Measurements from ENCODE around the gene HLA-DPA1. TPM values are rescaled to one million over a fixed set of nuclear protein-coding genes. Genes with fewer than 3 reads are reported as not detected.

HLA-DPA1 gene
- total and polyA plus RNA-seq, 4 donors = 12.0 to 49.3 (median 29.2) TPM

GRCh38 chr6:33091957-33092356 is 18.5 kb upstream of the HLA-DPA1 start:
- Histone ChIP-seq H3K36me3 (ENCODE audit: control insufficient read depth in 4 of 4, insufficient read depth in 3 of 4, low read depth in 1 of 4, low read length in 3 of 4) (peaks cover 0 to 6% (median 0%) of the 10 kb centered on the region in 4 donors), H3K27me3 (ENCODE audit: control insufficient read depth in 4 of 4, insufficient read depth in 4 of 4, low read length in 3 of 4) (no peaks in the 10 kb centered on the region), H3K9me3 (ENCODE audit: control insufficient read depth in 4 of 4, low read length in 3 of 4) (no peaks in the 10 kb centered on the region), H3K4me3 (ENCODE audit: low read depth in 1 of 3, low read length in 3 of 3) (no peak overlapping the region), H3K27ac (ENCODE audit: low read depth in 1 of 2, low read length in 2 of 2) (no peak overlapping the region), H3K4me1 (ENCODE audit: control insufficient read depth in 4 of 4, insufficient read depth in 4 of 4, low read length in 3 of 4) (no peaks in the 10 kb centered on the region), H3K9ac (ENCODE audit: low read depth in 1 of 2, low read length in 2 of 2) (no peak overlapping the region)
- WGBS = 44% methylated on average over 9 of the region's 9 CpGs
- TF ChIP-seq NR2F2 (IDR thresholded peaks at IDR 0.05) (no peak), RAD21 (IDR thresholded peaks at IDR 0.05) (peak; percentile 45 to 59), TAF1 (conservative IDR thresholded peaks at IDR 0.05) (no peak)
- TF ChIP-seq, protein P1, sequence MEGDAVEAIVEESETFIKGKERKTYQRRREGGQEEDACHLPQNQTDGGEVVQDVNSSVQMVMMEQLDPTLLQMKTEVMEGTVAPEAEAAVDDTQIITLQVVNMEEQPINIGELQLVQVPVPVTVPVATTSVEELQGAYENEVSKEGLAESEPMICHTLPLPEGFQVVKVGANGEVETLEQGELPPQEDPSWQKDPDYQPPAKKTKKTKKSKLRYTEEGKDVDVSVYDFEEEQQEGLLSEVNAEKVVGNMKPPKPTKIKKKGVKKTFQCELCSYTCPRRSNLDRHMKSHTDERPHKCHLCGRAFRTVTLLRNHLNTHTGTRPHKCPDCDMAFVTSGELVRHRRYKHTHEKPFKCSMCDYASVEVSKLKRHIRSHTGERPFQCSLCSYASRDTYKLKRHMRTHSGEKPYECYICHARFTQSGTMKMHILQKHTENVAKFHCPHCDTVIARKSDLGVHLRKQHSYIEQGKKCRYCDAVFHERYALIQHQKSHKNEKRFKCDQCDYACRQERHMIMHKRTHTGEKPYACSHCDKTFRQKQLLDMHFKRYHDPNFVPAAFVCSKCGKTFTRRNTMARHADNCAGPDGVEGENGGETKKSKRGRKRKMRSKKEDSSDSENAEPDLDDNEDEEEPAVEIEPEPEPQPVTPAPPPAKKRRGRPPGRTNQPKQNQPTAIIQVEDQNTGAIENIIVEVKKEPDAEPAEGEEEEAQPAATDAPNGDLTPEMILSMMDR (IDR thresholded peaks at IDR 0.05; ENCODE audit: low read depth, low read length, missing input control) = peak; percentile 40
- DNase-seq (ENCODE audit: low spot score) = no peak

DNA sequence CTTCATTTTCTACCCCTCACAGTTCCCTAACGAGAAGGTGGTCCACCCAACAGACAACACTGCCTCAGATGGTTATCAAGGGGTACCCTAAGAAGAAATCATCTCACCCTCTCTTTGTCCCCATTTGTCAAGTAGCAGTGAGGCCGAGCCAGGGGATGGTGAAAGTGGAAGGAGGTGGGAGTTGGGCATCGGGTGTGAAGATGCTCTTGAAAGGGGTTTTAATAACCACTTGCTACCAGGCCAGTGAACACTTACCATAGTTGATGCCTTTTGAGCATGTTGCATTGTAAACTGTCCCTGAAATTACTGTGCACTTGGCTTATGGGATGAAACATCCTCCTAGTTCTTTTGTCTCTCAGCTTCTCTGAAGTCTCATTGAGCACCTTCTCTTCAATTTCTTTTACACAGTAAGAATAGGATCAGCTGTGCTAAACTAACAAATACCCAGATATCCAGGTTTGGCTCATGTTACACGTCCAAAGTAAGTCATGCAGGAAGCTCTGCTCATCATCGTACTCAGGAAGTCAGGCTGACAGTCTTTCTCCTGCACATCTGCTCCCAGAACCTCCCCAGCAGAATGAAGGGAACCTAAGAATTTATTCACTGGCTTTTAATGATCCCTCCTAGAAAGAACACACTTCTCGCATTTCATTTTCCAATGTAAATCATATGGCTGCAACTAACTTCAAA is 15.6 kb upstream of the HLA-DPA1 start:
- no peak for TF ChIP-seq HNF4A (conservative IDR thresholded peaks at IDR 0.05)
- TF ChIP-seq, protein P2, sequence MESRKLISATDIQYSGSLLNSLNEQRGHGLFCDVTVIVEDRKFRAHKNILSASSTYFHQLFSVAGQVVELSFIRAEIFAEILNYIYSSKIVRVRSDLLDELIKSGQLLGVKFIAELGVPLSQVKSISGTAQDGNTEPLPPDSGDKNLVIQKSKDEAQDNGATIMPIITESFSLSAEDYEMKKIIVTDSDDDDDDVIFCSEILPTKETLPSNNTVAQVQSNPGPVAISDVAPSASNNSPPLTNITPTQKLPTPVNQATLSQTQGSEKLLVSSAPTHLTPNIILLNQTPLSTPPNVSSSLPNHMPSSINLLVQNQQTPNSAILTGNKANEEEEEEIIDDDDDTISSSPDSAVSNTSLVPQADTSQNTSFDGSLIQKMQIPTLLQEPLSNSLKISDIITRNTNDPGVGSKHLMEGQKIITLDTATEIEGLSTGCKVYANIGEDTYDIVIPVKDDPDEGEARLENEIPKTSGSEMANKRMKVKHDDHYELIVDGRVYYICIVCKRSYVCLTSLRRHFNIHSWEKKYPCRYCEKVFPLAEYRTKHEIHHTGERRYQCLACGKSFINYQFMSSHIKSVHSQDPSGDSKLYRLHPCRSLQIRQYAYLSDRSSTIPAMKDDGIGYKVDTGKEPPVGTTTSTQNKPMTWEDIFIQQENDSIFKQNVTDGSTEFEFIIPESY (IDR thresholded peaks at IDR 0.05) = no peak
- TF ChIP-seq, protein P1 (IDR thresholded peaks at IDR 0.05; ENCODE audit: low read depth, low read length, missing input control) = no peak
- no peak for TF ChIP-seq JUND (IDR thresholded peaks at IDR 0.05)
- TF ChIP-seq NR2F2 (IDR thresholded peaks at IDR 0.05) = no peak
- TF ChIP-seq SP1 (IDR thresholded peaks at IDR 0.05) = no peak
- H3K27ac ChIP-seq (ENCODE audit: low read depth in 1 of 2, low read length in 2 of 2) = no peak overlapping the region
- no peaks in the 10 kb centered on the region for H3K9me3 ChIP-seq (ENCODE audit: control insufficient read depth in 4 of 4, low read length in 3 of 4)
- H3K4me3 ChIP-seq (ENCODE audit: low read depth in 1 of 3, low read length in 3 of 3) = no peak overlapping the region
- WGBS = 66% methylated on average over 6 of the region's 6 CpGs
- H3K36me3 ChIP-seq (ENCODE audit: control insufficient read depth in 4 of 4, insufficient read depth in 3 of 4, low read depth in 1 of 4, low read length in 3 of 4) = peaks cover 0 to 9% (median 0%) of the 10 kb centered on the region in 4 donors
- H3K9ac ChIP-seq (ENCODE audit: low read depth in 1 of 2, low read length in 2 of 2) = no peak overlapping the region
- no peaks in the 10 kb centered on the region for H3K27me3 ChIP-seq (ENCODE audit: control insufficient read depth in 4 of 4, insufficient read depth in 4 of 4, low read length in 3 of 4)
- H3K4me1 ChIP-seq (ENCODE audit: control insufficient read depth in 4 of 4, insufficient read depth in 4 of 4, low read length in 3 of 4) = no peaks in the 10 kb centered on the region
- no peak for DNase-seq (ENCODE audit: low spot score)

DNA sequence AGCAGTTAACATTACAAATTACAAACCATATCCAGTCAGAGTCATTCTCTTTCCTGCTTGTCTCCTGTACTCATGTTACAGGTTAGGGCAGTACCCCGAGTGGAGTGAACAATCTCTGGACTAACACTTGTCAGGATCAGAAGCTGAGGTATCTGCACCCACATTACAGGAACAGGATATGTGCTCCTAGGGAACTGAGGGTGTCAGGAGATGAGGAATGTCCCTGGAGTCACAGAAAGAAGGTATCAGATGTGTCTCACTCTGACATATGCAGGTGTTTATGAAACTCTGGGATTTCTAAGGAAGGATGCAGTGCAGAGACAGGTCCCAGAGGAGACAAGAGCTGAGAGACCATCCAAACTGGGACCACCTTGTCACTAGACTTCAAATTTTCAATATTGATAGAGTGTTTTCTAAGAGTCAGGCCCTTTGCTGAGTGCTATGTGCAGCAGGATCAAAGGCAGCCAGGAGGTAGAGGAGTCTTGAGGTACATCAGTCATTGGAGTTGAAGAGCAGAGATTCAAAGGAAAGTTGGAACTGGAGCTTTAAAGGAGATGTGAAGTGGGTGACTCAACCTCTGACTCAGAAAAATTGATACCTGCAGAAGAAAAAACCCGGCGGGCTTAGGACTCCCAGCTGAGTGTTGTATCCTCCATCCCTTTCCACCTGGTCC is 14.9 kb upstream of the HLA-DPA1 start:
- 76% methylated on average over 3 of the region's 3 CpGs for WGBS
- Histone ChIP-seq H3K9ac (ENCODE audit: low read depth in 1 of 2, low read length in 2 of 2) (no peak overlapping the region), H3K4me3 (ENCODE audit: low read depth in 1 of 3, low read length in 3 of 3) (no peak overlapping the region), H3K9me3 (ENCODE audit: control insufficient read depth in 4 of 4, low read length in 3 of 4) (no peaks in the 10 kb centered on the region), H3K36me3 (ENCODE audit: control insufficient read depth in 4 of 4, insufficient read depth in 3 of 4, low read depth in 1 of 4, low read length in 3 of 4) (peaks cover 0 to 9% (median 0%) of the 10 kb centered on the region in 4 donors), H3K4me1 (ENCODE audit: control insufficient read depth in 4 of 4, insufficient read depth in 4 of 4, low read length in 3 of 4) (no peaks in the 10 kb centered on the region), H3K27me3 (ENCODE audit: control insufficient read depth in 4 of 4, insufficient read depth in 4 of 4, low read length in 3 of 4) (no peaks in the 10 kb centered on the region), H3K27ac (ENCODE audit: low read depth in 1 of 2, low read length in 2 of 2) (no peak overlapping the region)
- DNase-seq (ENCODE audit: low spot score) = no peak
- TF ChIP-seq EGR1 (IDR thresholded peaks at IDR 0.05; ENCODE audit: low read depth in 2 of 2) = no peak
- TF ChIP-seq, protein P2 (IDR thresholded peaks at IDR 0.05) = no peak
- TF ChIP-seq GABPA (IDR thresholded peaks at IDR 0.05 in 1 of 2, conservative IDR thresholded peaks at IDR 0.05 in 1 of 2) = no peak
- TF ChIP-seq, protein P1 (IDR thresholded peaks at IDR 0.05; ENCODE audit: low read depth, low read length, missing input control) = no peak
- no peak for TF ChIP-seq MAX (IDR thresholded peaks at IDR 0.05)
